CD14-positive monocyte (primary cell): Measurements from ENCODE around the gene FCHO2. TPM values are rescaled to one million over a fixed set of nuclear protein-coding genes. Genes with fewer than 3 reads are reported as not detected.

Source experiments
- DNase-seq, 3 donors: peaks; one replicate each; pipeline ENCODE4 v3.0.0-alpha.2; 2011 to 2022
- H2AFZ ChIP-seq: 2 replicates; pipeline ENCODE4 v1.6.0; 2012; ENCODE audit warnings: mild to moderate bottlenecking, low read depth, low read length, inconsistent platforms; ENCODE audit not compliant: insufficient read depth, poor library complexity, severe bottlenecking
- H3K27ac ChIP-seq, 2 donors: 1 replicate in 1 of 2; 2 replicates in 1 of 2; pipeline ENCODE4 v1.5.1; 2012 to 2013; ENCODE audit warnings: low read length in 2 of 2, control low read depth in 1 of 2, inconsistent platforms in 1 of 2, low read depth in 1 of 2, mild to moderate bottlenecking in 1 of 2
- H3K27me3 ChIP-seq, 2 donors: one replicate each; pipeline versions ENCODE4 v1.6.0 to v1.6.1; 2011 to 2013; ENCODE audit warnings: low read length in 2 of 2; ENCODE audit not compliant: control insufficient read depth in 2 of 2, insufficient read depth in 2 of 2
- H3K36me3 ChIP-seq, 2 donors: replicated peaks in 1 of 2; 1 replicate in 1 of 2; 2 replicates in 1 of 2; pipeline versions ENCODE4 v1.5.1 to v1.6.1; 2012 to 2013; ENCODE audit warnings: low read length in 2 of 2, control low read depth in 1 of 2, inconsistent platforms in 1 of 2, mild to moderate bottlenecking in 1 of 2; ENCODE audit not compliant: insufficient read depth in 2 of 2, control insufficient read depth in 1 of 2
- H3K4me1 ChIP-seq, 2 donors: 1 replicate in 1 of 2; 2 replicates in 1 of 2; pipeline versions ENCODE4 v1.5.1 to v1.6.1; 2012 to 2013; ENCODE audit warnings: low read length in 2 of 2, control low read depth in 1 of 2, inconsistent platforms in 1 of 2, mild to moderate bottlenecking in 1 of 2, moderate library complexity in 1 of 2; ENCODE audit not compliant: insufficient read depth in 2 of 2, control insufficient read depth in 1 of 2
- H3K4me2 ChIP-seq: replicated peaks from 2 replicates; pipeline ENCODE3; 2012; ENCODE audit warnings: low read length, moderate library complexity, mild to moderate bottlenecking; ENCODE audit not compliant: poor library complexity, severe bottlenecking; ENCODE audit errors: extremely low read depth
- H3K4me3 ChIP-seq, 3 experiments: fragments of 200-600 bp in 1 of 3; sonication (generic) in 1 of 3; replicated peaks in 1 of 3; 1 replicate in 2 of 3; 2 replicates in 1 of 3; pipeline ENCODE4 v1.5.1; 2011 to 2013; ENCODE audit warnings: low read length in 3 of 3, mild to moderate bottlenecking in 3 of 3, control low read depth in 2 of 3, low read depth in 2 of 3, inconsistent platforms in 1 of 3, moderate library complexity in 1 of 3
- H3K79me2 ChIP-seq: 2 replicates; pipeline ENCODE4 v1.6.0; 2012; ENCODE audit warnings: mild to moderate bottlenecking, control low read depth, inconsistent platforms, low read length, moderate library complexity; ENCODE audit not compliant: insufficient read depth
- H3K9ac ChIP-seq: 2 replicates; pipeline ENCODE4 v1.6.0; 2017; ENCODE audit warnings: low read length, mild to moderate bottlenecking; ENCODE audit not compliant: insufficient read depth, poor library complexity, severe bottlenecking
- H3K9me3 ChIP-seq, 2 donors: replicated peaks in 1 of 2; 1 replicate in 1 of 2; 2 replicates in 1 of 2; pipeline versions ENCODE4 v1.5.1 to v1.6.1; 2012 to 2013; ENCODE audit warnings: low read length in 2 of 2, control low read depth in 1 of 2; ENCODE audit not compliant: control insufficient read depth in 1 of 2, insufficient read depth in 1 of 2
- H4K20me1 ChIP-seq: 2 replicates; pipeline ENCODE4 v1.6.0; 2012; ENCODE audit warnings: mild to moderate bottlenecking, low read length, control low read depth, moderate library complexity; ENCODE audit not compliant: insufficient read depth
- H3K27ac Mint-ChIP-seq, 7 donors: one replicate each; pipeline ENCODE4 v1.8.0; 2020; ENCODE audit warnings: mild to moderate bottlenecking in 7 of 7, mixed read lengths in 7 of 7, moderate library complexity in 6 of 7, inconsistent platforms in 2 of 7
- H3K27me3 Mint-ChIP-seq, 3 donors: one replicate each; pipeline ENCODE4 v1.8.0; 2021 to 2022; ENCODE audit warnings: low read depth in 3 of 3, mild to moderate bottlenecking in 3 of 3, mixed read lengths in 3 of 3, moderate library complexity in 3 of 3, inconsistent platforms in 1 of 3
- H3K36me3 Mint-ChIP-seq, 2 donors: one replicate each; pipeline ENCODE4 v1.8.0; 2020; ENCODE audit warnings: mixed read lengths in 2 of 2, inconsistent platforms in 1 of 2, mild to moderate bottlenecking in 1 of 2
- H3K4me1 Mint-ChIP-seq: one replicate; pipeline ENCODE4 v1.8.0; 2020; ENCODE audit warnings: mild to moderate bottlenecking, mixed read lengths
- H3K4me3 Mint-ChIP-seq, 2 donors: one replicate each; pipeline ENCODE4 v1.8.0; 2020; ENCODE audit warnings: mild to moderate bottlenecking in 2 of 2, mixed read lengths in 2 of 2, moderate library complexity in 1 of 2
- H3K9me3 Mint-ChIP-seq, 7 donors: one replicate each; pipeline ENCODE4 v1.8.0; 2020 to 2022; ENCODE audit warnings: mixed read lengths in 7 of 7, mild to moderate bottlenecking in 6 of 7, moderate library complexity in 6 of 7, inconsistent platforms in 2 of 7
- WGBS: methylation state at CpG from one replicate; pipeline ENCODE4 v1.1.5; 2013; ENCODE audit warnings: missing lambda C conversion rate; ENCODE audit not compliant: insufficient coverage; 5-methylcytosine and 5-hydroxymethylcytosine counted together
- intact Hi-C, 2 donors: fragments of 100-400 bp; cut with micrococcal nuclease; formaldehyde crosslinking; loops; one replicate each; pipeline versions ENCODE4 v1.15.0 to v1.15.1; 2023
- polyA plus RNA-seq, 3 donors: library from polyadenylated mRNA; depleted of rRNA in 1 of 3; unstranded in 2 of 3; stranded (reverse) in 1 of 3; fragments of 300-500 nt in 2 of 3; fragments of >200 nt in 1 of 3; fragmentation: Illumina TruSeq in 2 of 3; gene quantifications; 1 replicate in 2 of 3; 2 replicates in 1 of 3; pipeline ENCODE4 v1.2.3, GENCODE V29; 2012 to 2021
- TF ChIP-seq, protein P1 (sequence below): fragments of 200-600 bp; IDR thresholded peaks from one replicate; pipeline ENCODE4 v1.8.0; 2022; ENCODE audit warnings: antibody characterized with exemption, mild to moderate bottlenecking

Gene FCHO2
- polyA plus RNA-seq, 3 donors = 8.3 to 10.1 (median 9.9) TPM

DNA sequence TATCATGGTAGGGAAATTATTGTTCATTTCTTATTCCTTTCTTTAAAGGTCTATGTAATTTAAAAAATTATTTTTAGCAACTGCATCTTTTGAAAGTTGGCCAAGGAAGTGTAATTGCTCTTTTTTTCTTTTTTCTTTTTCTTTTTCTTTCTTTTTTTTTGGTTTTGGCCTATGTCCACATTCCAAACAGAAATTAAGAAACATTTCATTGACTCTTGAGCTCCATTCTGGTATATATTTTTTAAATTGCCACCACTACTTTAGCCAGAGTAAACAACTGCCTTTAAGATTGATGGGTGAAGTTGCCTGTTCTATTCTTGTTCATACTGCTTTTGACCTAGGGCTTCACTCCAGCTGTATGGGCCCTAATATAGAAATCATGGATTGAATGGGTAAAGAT, 88.7 kb downstream of the FCHO2 start:
- intact Hi-C loops = no loop called here
- no peaks in the 10 kb centered on the region for H3K27me3 Mint-ChIP-seq

DNA sequence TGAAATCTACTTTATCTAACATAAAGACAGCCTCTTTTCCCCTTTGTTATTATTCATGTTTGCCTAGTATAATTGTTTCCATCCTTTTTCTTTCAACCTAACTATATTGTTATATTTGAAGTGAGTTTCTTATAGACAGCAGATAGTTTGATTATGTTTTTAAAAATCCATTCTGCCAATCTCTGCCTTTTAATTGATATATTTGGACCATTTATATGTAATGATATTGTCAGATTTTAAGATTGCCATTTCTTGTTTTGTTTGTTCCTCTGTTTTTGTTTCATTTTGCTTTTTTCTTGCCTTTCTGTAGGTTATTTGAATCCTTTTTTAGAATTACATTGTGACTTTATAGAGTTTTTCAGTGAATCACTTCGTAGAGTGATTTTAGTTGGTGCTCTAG, 89.8 kb downstream of the FCHO2 start:
- Mint-ChIP-seq H3K27me3 (no peaks in the 10 kb centered on the region), H3K4me3 (no peak overlapping the region), H3K27ac (no peak overlapping the region), H3K36me3 (peaks cover 0 to 12% of the 10 kb centered on the region in 2 donors), H3K4me1 (no peaks in the 10 kb centered on the region), H3K9me3 (peaks cover 8 to 17% (median 13%) of the 10 kb centered on the region in 7 donors)
- TF ChIP-seq, protein P1, sequence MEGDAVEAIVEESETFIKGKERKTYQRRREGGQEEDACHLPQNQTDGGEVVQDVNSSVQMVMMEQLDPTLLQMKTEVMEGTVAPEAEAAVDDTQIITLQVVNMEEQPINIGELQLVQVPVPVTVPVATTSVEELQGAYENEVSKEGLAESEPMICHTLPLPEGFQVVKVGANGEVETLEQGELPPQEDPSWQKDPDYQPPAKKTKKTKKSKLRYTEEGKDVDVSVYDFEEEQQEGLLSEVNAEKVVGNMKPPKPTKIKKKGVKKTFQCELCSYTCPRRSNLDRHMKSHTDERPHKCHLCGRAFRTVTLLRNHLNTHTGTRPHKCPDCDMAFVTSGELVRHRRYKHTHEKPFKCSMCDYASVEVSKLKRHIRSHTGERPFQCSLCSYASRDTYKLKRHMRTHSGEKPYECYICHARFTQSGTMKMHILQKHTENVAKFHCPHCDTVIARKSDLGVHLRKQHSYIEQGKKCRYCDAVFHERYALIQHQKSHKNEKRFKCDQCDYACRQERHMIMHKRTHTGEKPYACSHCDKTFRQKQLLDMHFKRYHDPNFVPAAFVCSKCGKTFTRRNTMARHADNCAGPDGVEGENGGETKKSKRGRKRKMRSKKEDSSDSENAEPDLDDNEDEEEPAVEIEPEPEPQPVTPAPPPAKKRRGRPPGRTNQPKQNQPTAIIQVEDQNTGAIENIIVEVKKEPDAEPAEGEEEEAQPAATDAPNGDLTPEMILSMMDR = no peak
- Histone ChIP-seq H3K36me3 (peaks cover 0 to 19% of the 10 kb centered on the region in 2 donors), H3K4me1 (no peaks in the 10 kb centered on the region), H3K9ac (no peak overlapping the region), H3K27me3 (no peaks in the 10 kb centered on the region), H3K4me2 (no peak overlapping the region), H3K9me3 (peaks cover 6 to 9% of the 10 kb centered on the region in 2 donors), H3K4me3 (no peak overlapping the region), H3K27ac (no peak overlapping the region), H4K20me1 (no peaks in the 10 kb centered on the region), H2AFZ (no peak overlapping the region), H3K79me2 (no peaks in the 10 kb centered on the region)
- no CpG with 5 or more reads among the region's 1 CpG for WGBS
- no peak for DNase-seq
- intact Hi-C loops = no loop called here

More for the DNA sequence above, 88.7 kb downstream of the FCHO2 start:
- peaks cover 0 to 10% of the 10 kb centered on the region in 2 donors for H3K36me3 Mint-ChIP-seq
- no peaks in the 10 kb centered on the region for H3K4me1 Mint-ChIP-seq
- no peaks in the 10 kb centered on the region for H3K27me3 ChIP-seq
- peaks cover 6 to 9% of the 10 kb centered on the region in 2 donors for H3K9me3 ChIP-seq
- no peaks in the 10 kb centered on the region for H3K4me1 ChIP-seq
- no peaks in the 10 kb centered on the region for H3K79me2 ChIP-seq
- H3K27ac ChIP-seq = no peak overlapping the region
- no peak for DNase-seq
- TF ChIP-seq, protein P1 = no peak
- no peak overlapping the region for H3K9ac ChIP-seq
- H3K4me3 Mint-ChIP-seq = no peak overlapping the region
- H3K36me3 ChIP-seq = peaks cover 0 to 21% of the 10 kb centered on the region in 2 donors
- no peak overlapping the region for H3K4me3 ChIP-seq
- H3K4me2 ChIP-seq = no peak overlapping the region
- no peak overlapping the region for H3K27ac Mint-ChIP-seq
- peaks cover 8 to 17% (median 13%) of the 10 kb centered on the region in 7 donors for H3K9me3 Mint-ChIP-seq
- H2AFZ ChIP-seq = no peak overlapping the region
- no peaks in the 10 kb centered on the region for H4K20me1 ChIP-seq
